ENCODE results near the gene CCDC110.

Gene CCDC110

DNA sequence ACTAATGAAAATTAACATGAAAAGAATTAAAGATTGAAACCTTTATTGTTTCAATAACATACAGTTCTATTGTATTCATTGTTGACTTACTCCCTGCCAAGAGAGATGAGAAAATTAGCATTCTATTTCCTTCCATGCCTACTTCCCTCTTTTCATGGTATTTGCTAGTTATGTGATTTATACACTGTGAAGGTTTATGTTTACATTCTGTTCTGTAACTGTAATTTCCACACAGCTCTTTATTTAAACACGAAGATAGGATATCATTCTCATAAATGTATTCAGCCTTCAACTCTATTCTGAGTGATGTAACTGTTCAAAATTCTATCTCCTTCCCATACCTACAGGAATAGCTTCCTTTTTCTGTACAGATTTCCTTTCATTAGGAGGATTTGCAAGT, 6.6 kb downstream of the CCDC110 start:
- no peak overlapping the region for H3K4me3 ChIP-seq (ENCODE audit: low read depth, low read length)
- TF ChIP-seq, protein P1, sequence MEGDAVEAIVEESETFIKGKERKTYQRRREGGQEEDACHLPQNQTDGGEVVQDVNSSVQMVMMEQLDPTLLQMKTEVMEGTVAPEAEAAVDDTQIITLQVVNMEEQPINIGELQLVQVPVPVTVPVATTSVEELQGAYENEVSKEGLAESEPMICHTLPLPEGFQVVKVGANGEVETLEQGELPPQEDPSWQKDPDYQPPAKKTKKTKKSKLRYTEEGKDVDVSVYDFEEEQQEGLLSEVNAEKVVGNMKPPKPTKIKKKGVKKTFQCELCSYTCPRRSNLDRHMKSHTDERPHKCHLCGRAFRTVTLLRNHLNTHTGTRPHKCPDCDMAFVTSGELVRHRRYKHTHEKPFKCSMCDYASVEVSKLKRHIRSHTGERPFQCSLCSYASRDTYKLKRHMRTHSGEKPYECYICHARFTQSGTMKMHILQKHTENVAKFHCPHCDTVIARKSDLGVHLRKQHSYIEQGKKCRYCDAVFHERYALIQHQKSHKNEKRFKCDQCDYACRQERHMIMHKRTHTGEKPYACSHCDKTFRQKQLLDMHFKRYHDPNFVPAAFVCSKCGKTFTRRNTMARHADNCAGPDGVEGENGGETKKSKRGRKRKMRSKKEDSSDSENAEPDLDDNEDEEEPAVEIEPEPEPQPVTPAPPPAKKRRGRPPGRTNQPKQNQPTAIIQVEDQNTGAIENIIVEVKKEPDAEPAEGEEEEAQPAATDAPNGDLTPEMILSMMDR (IDR thresholded peaks at IDR 0.05; ENCODE audit: low read depth, low read length), result no peak

DNA sequence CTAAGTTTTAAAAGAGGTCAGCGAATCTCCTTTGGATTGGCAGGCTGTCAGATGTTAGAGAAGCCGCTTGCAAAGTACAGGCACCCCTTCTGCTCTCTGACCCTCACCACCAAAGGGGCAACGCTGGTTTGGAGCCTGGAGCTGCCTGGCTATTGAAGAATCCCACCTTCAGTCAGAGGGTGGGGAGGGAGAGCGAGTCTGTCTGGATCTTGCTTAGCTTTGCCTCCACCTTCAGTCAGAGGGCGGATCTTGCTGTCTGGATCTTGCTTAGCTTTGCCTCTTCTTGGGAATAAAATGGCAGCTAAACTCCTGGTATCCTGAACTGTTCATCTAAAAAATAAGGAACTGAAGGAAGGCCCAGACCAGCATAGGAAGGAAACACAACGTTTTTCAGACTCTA, 7.3 kb downstream of the CCDC110 start:
- TF ChIP-seq, protein P1 (IDR thresholded peaks at IDR 0.05; ENCODE audit: low read depth, low read length), result no peak
- no peak overlapping the region for H3K4me3 ChIP-seq (ENCODE audit: low read depth, low read length)

DNA sequence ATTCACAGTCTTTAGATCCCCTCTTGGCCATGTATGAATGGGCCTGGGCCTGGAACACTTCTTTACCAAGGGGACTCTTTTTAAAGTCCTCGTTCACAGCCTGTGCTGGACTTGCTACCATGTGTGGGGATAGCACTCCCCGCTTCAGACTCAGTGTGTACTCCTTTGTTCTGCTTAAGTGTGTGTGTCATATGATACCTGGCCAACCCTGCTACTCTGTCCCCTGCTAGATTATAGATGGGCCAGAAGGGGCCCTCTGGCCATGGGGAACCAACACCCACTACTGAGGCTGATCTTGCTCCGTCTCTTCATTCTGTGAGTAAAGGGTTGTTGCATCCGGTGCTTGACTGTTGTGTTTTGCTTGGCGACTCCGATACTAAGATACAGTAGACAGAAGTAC, 8.0 kb downstream of the CCDC110 start:
- TF ChIP-seq, protein P1 (IDR thresholded peaks at IDR 0.05; ENCODE audit: low read depth, low read length), result no peak

DNA sequence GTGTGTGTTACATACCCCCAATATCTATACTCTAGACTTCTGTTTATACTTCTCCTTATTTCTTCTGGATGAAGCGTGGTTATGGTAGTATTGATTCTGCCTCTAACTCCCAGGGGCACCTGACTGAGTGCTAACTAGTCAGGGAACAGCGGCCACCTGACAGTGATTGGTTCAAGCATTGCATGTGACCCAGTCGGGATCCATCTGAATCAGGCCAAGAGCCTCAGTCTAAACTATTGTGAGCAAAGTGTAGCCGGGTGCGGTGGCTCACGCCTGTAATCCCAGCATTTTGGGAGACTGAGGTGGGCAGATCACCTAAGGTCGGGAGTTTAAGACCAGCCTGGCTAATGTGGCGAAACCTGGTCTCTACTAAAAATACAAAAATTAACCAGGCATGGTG, 10.0 kb downstream of the CCDC110 start:
- TF ChIP-seq, protein P1 (IDR thresholded peaks at IDR 0.05; ENCODE audit: low read depth, low read length), result no peak
- no peak overlapping the region for H3K4me3 ChIP-seq (ENCODE audit: low read depth, low read length)

More for the DNA sequence above, 8.0 kb downstream of the CCDC110 start:
- H3K4me3 ChIP-seq (ENCODE audit: low read depth, low read length), result no peak overlapping the region

DNA sequence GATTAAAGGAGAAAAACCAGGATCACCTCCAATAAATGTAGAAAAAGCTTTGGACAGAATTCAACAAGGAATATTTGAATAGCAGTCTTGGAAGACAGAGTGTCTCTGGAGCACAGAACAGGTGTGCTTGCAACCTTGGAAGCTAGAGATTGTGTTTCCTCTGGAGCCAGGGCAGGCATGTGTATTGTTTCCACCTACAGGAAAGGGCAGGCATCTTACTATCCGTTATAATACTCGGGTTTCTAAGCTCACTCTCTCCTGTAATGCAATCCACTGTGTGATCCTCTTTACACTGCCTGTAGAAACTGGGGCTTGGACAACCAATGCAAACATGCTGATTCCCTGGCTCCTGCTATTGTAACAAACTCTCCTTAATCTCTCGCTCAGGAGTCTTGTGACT, 14.4 kb downstream of the CCDC110 start:
- TF ChIP-seq, protein P1 (IDR thresholded peaks at IDR 0.05; ENCODE audit: low read depth, low read length), result no peak
- no peak overlapping the region for H3K4me3 ChIP-seq (ENCODE audit: low read depth, low read length)

DNA sequence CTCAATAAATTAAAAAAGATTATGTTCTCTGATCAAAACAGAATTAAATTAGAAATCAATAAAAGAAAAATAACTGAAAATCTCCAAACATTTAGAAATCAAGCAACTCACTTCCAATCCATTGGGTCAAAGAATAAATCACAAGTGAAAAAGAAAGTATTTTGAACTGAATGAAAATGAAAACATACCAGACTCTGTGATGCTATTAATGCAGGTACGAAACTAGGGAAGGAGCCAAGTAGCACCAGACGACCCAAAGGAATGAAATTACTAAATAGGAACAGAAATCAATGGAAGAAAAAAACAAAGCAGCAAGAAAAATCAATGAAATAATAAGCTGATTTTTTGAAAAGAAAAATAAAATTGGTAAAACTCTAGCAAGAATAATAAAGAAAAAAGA, 15.4 kb downstream of the CCDC110 start:
- TF ChIP-seq, protein P1 (IDR thresholded peaks at IDR 0.05; ENCODE audit: low read depth, low read length), result no peak
- no peak overlapping the region for H3K4me3 ChIP-seq (ENCODE audit: low read depth, low read length)

DNA sequence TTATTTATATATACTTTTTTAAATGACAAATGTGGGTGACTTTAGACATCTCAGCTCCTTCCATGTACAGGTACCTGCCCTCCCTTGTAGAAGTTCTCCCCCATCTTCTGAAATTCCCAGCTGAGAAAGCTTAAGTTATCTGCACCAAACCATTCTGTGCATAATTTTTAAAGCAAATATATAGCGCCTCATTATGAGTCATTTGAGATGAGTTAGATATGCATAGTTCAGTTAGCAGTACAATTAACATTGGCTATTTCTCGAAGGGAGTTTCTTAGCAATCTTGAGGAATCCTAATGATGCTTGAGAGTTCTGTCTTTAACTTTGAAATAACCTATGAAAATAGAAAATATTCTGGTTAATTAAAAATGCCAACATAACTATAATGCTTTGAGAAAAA, 26.3 kb downstream of the CCDC110 start:
- TF ChIP-seq, protein P1 (IDR thresholded peaks at IDR 0.05; ENCODE audit: low read depth, low read length), result no peak
- H3K4me3 ChIP-seq (ENCODE audit: low read depth, low read length), result no peak overlapping the region
